Measurements from ENCODE around the gene PHOX2B.

- TF ChIP-seq, protein P1, sequence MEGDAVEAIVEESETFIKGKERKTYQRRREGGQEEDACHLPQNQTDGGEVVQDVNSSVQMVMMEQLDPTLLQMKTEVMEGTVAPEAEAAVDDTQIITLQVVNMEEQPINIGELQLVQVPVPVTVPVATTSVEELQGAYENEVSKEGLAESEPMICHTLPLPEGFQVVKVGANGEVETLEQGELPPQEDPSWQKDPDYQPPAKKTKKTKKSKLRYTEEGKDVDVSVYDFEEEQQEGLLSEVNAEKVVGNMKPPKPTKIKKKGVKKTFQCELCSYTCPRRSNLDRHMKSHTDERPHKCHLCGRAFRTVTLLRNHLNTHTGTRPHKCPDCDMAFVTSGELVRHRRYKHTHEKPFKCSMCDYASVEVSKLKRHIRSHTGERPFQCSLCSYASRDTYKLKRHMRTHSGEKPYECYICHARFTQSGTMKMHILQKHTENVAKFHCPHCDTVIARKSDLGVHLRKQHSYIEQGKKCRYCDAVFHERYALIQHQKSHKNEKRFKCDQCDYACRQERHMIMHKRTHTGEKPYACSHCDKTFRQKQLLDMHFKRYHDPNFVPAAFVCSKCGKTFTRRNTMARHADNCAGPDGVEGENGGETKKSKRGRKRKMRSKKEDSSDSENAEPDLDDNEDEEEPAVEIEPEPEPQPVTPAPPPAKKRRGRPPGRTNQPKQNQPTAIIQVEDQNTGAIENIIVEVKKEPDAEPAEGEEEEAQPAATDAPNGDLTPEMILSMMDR (IDR thresholded peaks at IDR 0.05) = no peak
- TF ChIP-seq POLR2A (IDR thresholded peaks at IDR 0.05) = no peak
Measured at GRCh38 chr4:41722181-41722580, 26.3 kb downstream of the PHOX2B start.
